ENCODE measurements around the gene TERT.

GRCh38 chr5:1325191-1325741, 30.4 kb upstream of the TERT start:
- TF ChIP-seq CTCF (IDR thresholded peaks at IDR 0.05; ENCODE audit: insufficient read depth, low read length, poor library complexity, severe bottlenecking) (no peak), EZH2phosphoT487 (conservative IDR thresholded peaks at IDR 0.05; ENCODE audit: low read length) (no peak)
